Large intestine (tissue), 3 donors: ENCODE data around the gene TGFB3. TPM values are rescaled to one million over a fixed set of nuclear protein-coding genes. Genes with fewer than 3 reads are reported as not detected.
"Not testable (repeated sequence)": the region's sequence is repeated elsewhere in the genome, so short reads cannot be mapped to it uniquely, and the experiment has no call there.

Source experiments
- DNase-seq, 2 donors: peaks; one replicate each; pipeline versions ENCODE4 v3.0.0 to v3.0.0-alpha.2; 2013
- H3K27ac ChIP-seq: one replicate; pipeline ENCODE4 v1.5.1; 2013; ENCODE audit warnings: low read length
- H3K27me3 ChIP-seq: 2 replicates; pipeline ENCODE4 v1.6.1; 2013; ENCODE audit warnings: low read length; ENCODE audit not compliant: control insufficient read depth, insufficient read depth
- H3K36me3 ChIP-seq: 2 replicates; pipeline ENCODE4 v1.6.1; 2013; ENCODE audit warnings: low read length; ENCODE audit not compliant: control insufficient read depth, insufficient read depth
- H3K4me1 ChIP-seq: one replicate; pipeline ENCODE4 v1.6.1; 2013; ENCODE audit warnings: low read length; ENCODE audit not compliant: control insufficient read depth, insufficient read depth
- H3K4me3 ChIP-seq: one replicate; pipeline ENCODE4 v1.5.1; 2013; ENCODE audit warnings: low read length
- H3K9me3 ChIP-seq: one replicate; pipeline ENCODE4 v1.6.1; 2013; ENCODE audit warnings: mild to moderate bottlenecking, low read depth, low read length, moderate library complexity; ENCODE audit not compliant: control insufficient read depth
- WGBS: methylation state at CpG from one replicate; pipeline ENCODE4 v1.1.5; 2013; ENCODE audit warnings: low lambda C conversion rate; ENCODE audit not compliant: insufficient coverage; 5-methylcytosine and 5-hydroxymethylcytosine counted together
- polyA plus RNA-seq: library from polyadenylated mRNA; unstranded; fragments of 120-200 nt; gene quantifications from one replicate; pipeline ENCODE4 v1.2.1, GENCODE V29; 2013

TGFB3 gene
- polyA plus RNA-seq, 1 donor = 21.1 TPM

- not testable (repeated sequence) for H3K27ac ChIP-seq, H3K4me3 ChIP-seq, H3K9me3 ChIP-seq, DNase-seq, H3K27me3 ChIP-seq, H3K4me1 ChIP-seq
- no CpG with 5 or more reads among the region's 3 CpGs for WGBS
- H3K36me3 ChIP-seq = peaks cover 78% of the 10 kb centered on the region
Observed at GRCh38 chr14:76009627-76010026, 27.8 kb upstream of the TGFB3 start.

GRCh38 chr14:76007852-76008251 lies 26.1 kb upstream of the TGFB3 start:
- H3K4me3 ChIP-seq = no peak overlapping the region
- no peaks in the 10 kb centered on the region for H3K27me3 ChIP-seq
- peaks cover 71% of the 10 kb centered on the region for H3K36me3 ChIP-seq
- H3K4me1 ChIP-seq = no peaks in the 10 kb centered on the region
- no peak for DNase-seq
- no peak overlapping the region for H3K27ac ChIP-seq
- no CpG with 5 or more reads among the region's 2 CpGs for WGBS
- H3K9me3 ChIP-seq = peaks cover 9% of the 10 kb centered on the region

- no CpG with 5 or more reads among the region's 1 CpG for WGBS
- Histone ChIP-seq H3K9me3 (peaks cover 9% of the 10 kb centered on the region), H3K27me3 (no peaks in the 10 kb centered on the region), H3K4me1 (no peaks in the 10 kb centered on the region), H3K27ac (no peak overlapping the region), H3K4me3 (no peak overlapping the region), H3K36me3 (peaks cover 70% of the 10 kb centered on the region)
- DNase-seq = no peak
Observed at GRCh38 chr14:76007379-76007778, 25.6 kb upstream of the TGFB3 start.

- Histone ChIP-seq H3K4me1 (no peaks in the 10 kb centered on the region), H3K27ac (no peak overlapping the region), H3K9me3 (peaks cover 9% of the 10 kb centered on the region), H3K4me3 (no peak overlapping the region), H3K36me3 (peaks cover 69% of the 10 kb centered on the region), H3K27me3 (no peaks in the 10 kb centered on the region)
- WGBS = no CpG with 5 or more reads among the region's 2 CpGs
- no peak for DNase-seq
Observed at GRCh38 chr14:76006253-76006652, 24.5 kb upstream of the TGFB3 start.

GRCh38 chr14:76002383-76002782 lies 20.6 kb upstream of the TGFB3 start:
- DNase-seq = no peak
- peaks cover 73% of the 10 kb centered on the region for H3K36me3 ChIP-seq
- no peaks in the 10 kb centered on the region for H3K27me3 ChIP-seq
- H3K9me3 ChIP-seq = peaks cover 9% of the 10 kb centered on the region
- H3K27ac ChIP-seq = no peak overlapping the region
- no peaks in the 10 kb centered on the region for H3K4me1 ChIP-seq
- no peak overlapping the region for H3K4me3 ChIP-seq
- WGBS = 100% methylated on average over 1 of the region's 1 CpG

- Histone ChIP-seq H3K4me1 (no peaks in the 10 kb centered on the region), H3K27ac (no peak overlapping the region), H3K4me3 (no peak overlapping the region), H3K27me3 (no peaks in the 10 kb centered on the region), H3K9me3 (peaks cover 7% of the 10 kb centered on the region), H3K36me3 (peaks cover 70% of the 10 kb centered on the region)
- WGBS = 92% methylated on average over 2 of the region's 6 CpGs
- no peak for DNase-seq
Observed at GRCh38 chr14:75999511-76000190, 17.9 kb upstream of the TGFB3 start.

GRCh38 chr14:75996488-75996887 lies 14.7 kb upstream of the TGFB3 start:
- H3K9me3 ChIP-seq = no peaks in the 10 kb centered on the region
- H3K36me3 ChIP-seq = peaks cover 63% of the 10 kb centered on the region
- H3K27ac ChIP-seq = no peak overlapping the region
- no peak for DNase-seq
- peaks cover 14% of the 10 kb centered on the region for H3K4me1 ChIP-seq
- no CpG with 5 or more reads among the region's 1 CpG for WGBS
- no peaks in the 10 kb centered on the region for H3K27me3 ChIP-seq
- H3K4me3 ChIP-seq = no peak overlapping the region

GRCh38 chr14:75995372-75996041 lies 13.7 kb upstream of the TGFB3 start:
- Histone ChIP-seq H3K36me3 (peaks cover 61% of the 10 kb centered on the region), H3K4me1 (peaks cover 14% of the 10 kb centered on the region), H3K27ac (peak overlapping the region; percentile 35), H3K9me3 (no peaks in the 10 kb centered on the region), H3K27me3 (no peaks in the 10 kb centered on the region), H3K4me3 (no peak overlapping the region)
- 79% methylated on average over 5 of the region's 17 CpGs for WGBS
- peak in 1 of 2 donors; percentile 43 for DNase-seq

- H3K9me3 ChIP-seq = no peaks in the 10 kb centered on the region
- no peaks in the 10 kb centered on the region for H3K27me3 ChIP-seq
- H3K27ac ChIP-seq = peak overlapping the region; percentile 63
- no peak overlapping the region for H3K4me3 ChIP-seq
- peaks cover 17% of the 10 kb centered on the region for H3K4me1 ChIP-seq
- 20% methylated on average over 1 of the region's 1 CpG for WGBS
- DNase-seq = peak; percentile 94 to 95
- H3K36me3 ChIP-seq = peaks cover 61% of the 10 kb centered on the region
Observed at GRCh38 chr14:75993567-75994041, 11.8 kb upstream of the TGFB3 start.

GRCh38 chr14:75991753-75992152 lies 10.0 kb upstream of the TGFB3 start:
- DNase-seq = no peak
- H3K27ac ChIP-seq = no peak overlapping the region
- H3K4me3 ChIP-seq = no peak overlapping the region
- H3K27me3 ChIP-seq = no peaks in the 10 kb centered on the region
- WGBS = 100% methylated on average over 1 of the region's 4 CpGs
- H3K36me3 ChIP-seq = peaks cover 43% of the 10 kb centered on the region
- H3K4me1 ChIP-seq = peaks cover 17% of the 10 kb centered on the region
- H3K9me3 ChIP-seq = no peaks in the 10 kb centered on the region
